Common myeloid progenitor, CD34-positive (primary cell): ENCODE results near the gene CSNK1D. TPM values are rescaled to one million over a fixed set of nuclear protein-coding genes. Genes with fewer than 3 reads are reported as not detected.

ENCODE experiments used
- CTCF ChIA-PET: fragments of 350-600 bp; sonication (Branson Sonifier 250); formaldehyde crosslinking; loops from one replicate; lab custom pipeline; 2021; ENCODE audit warnings: antibody characterized with exemption; lab: Charles Lee
- POLR2A ChIA-PET: fragments of 350-600 bp; sonication (Branson Sonifier 250); formaldehyde crosslinking; loops from one replicate; lab custom pipeline; 2021; ENCODE audit warnings: antibody characterized with exemption; lab: Charles Lee
- DNase-seq, 3 donors: peaks; one replicate each; pipeline versions ENCODE4 v3.0.0 to v3.0.0-alpha.2; 2013
- H3K27ac ChIP-seq, 2 experiments: 1 replicate in 1 of 2; 2 replicates in 1 of 2; pipeline ENCODE4 v1.7.0; 2013; ENCODE audit warnings: inconsistent platforms in 2 of 2, low read length in 2 of 2, mild to moderate bottlenecking in 2 of 2, low read depth in 1 of 2, moderate library complexity in 1 of 2; ENCODE audit not compliant: severe bottlenecking in 2 of 2, insufficient read depth in 1 of 2, poor library complexity in 1 of 2
- H3K27me3 ChIP-seq, 5 experiments: replicated peaks in 2 of 5; 1 replicate in 3 of 5; 2 replicates in 2 of 5; pipeline versions ENCODE4 v1.6.1 to v1.7.0; 2013; ENCODE audit warnings: low read length in 4 of 5, mild to moderate bottlenecking in 2 of 5, moderate library complexity in 2 of 5, inconsistent platforms in 1 of 5; ENCODE audit not compliant: insufficient read depth in 5 of 5, control insufficient read depth in 4 of 5
- H3K36me3 ChIP-seq, 4 experiments: 1 replicate in 2 of 4; 2 replicates in 2 of 4; pipeline versions ENCODE4 v1.6.1 to v1.7.0; 2013; ENCODE audit warnings: low read length in 3 of 4, control low read depth in 1 of 4, mild to moderate bottlenecking in 1 of 4; ENCODE audit not compliant: control insufficient read depth in 4 of 4, insufficient read depth in 4 of 4
- H3K4me1 ChIP-seq, 4 experiments: 1 replicate in 3 of 4; 2 replicates in 1 of 4; pipeline versions ENCODE4 v1.6.1 to v1.7.1; 2013; ENCODE audit warnings: low read length in 3 of 4, mild to moderate bottlenecking in 3 of 4, control low read depth in 1 of 4, inconsistent platforms in 1 of 4, moderate library complexity in 1 of 4; ENCODE audit not compliant: control insufficient read depth in 4 of 4, insufficient read depth in 4 of 4; ENCODE audit errors: control extremely low read depth in 1 of 4
- H3K4me3 ChIP-seq, 7 experiments: 1 replicate in 4 of 7; 2 replicates in 3 of 7; pipeline versions ENCODE4 v1.5.1 to v1.7.0; 2013; ENCODE audit warnings: mild to moderate bottlenecking in 7 of 7, low read length in 6 of 7, moderate library complexity in 6 of 7, inconsistent platforms in 2 of 7, low read depth in 2 of 7, control low read depth in 1 of 7; ENCODE audit not compliant: insufficient read depth in 4 of 7, control insufficient read depth in 1 of 7; ENCODE audit errors: extremely low read depth in 1 of 7
- H3K9me3 ChIP-seq, 5 experiments: 1 replicate in 4 of 5; 2 replicates in 1 of 5; pipeline versions ENCODE4 v1.6.1 to v1.7.1; 2013; ENCODE audit warnings: low read length in 4 of 5, mild to moderate bottlenecking in 2 of 5, inconsistent platforms in 1 of 5, low read depth in 1 of 5, moderate library complexity in 1 of 5; ENCODE audit not compliant: control insufficient read depth in 4 of 5, insufficient read depth in 2 of 5; ENCODE audit errors: control extremely low read depth in 1 of 5
- WGBS: methylation state at CpG from one replicate; pipeline ENCODE4 v1.1.5; 2013; ENCODE audit not compliant: insufficient coverage; 5-methylcytosine and 5-hydroxymethylcytosine counted together
- polyA plus RNA-seq: library from polyadenylated mRNA; unstranded; fragments of 120-200 nt; gene quantifications from one replicate; pipeline ENCODE4 v1.2.1, GENCODE V29; 2013

Gene CSNK1D
- 54.9 TPM for polyA plus RNA-seq

- peaks cover 6 to 23% (median 15%) of the 10 kb centered on the region in 4 experiments for H3K4me1 ChIP-seq
- H3K9me3 ChIP-seq = no peaks in the 10 kb centered on the region
- H3K36me3 ChIP-seq = peaks cover 4 to 31% (median 23%) of the 10 kb centered on the region in 4 experiments
- ChIA-PET POLR2A (interaction anchor here (0.6 to 3.4 kb wide), 6 partner anchors 10 to 641 kb away, joined by 3 to 29 read pairs (median 4); no protein-coding TSS in a partner anchor), CTCF (interaction anchor here (1.0 to 1.9 kb wide), 2 partner anchors 9 to 27 kb away, joined by 4 to 5 read pairs; no protein-coding TSS in a partner anchor)
- peak within 1 kb of the TSS; percentile 89 to 96 for H3K27ac ChIP-seq
- WGBS = 2% methylated on average over 76 of the region's 80 CpGs
- peak within 1 kb of the TSS; percentile 45 to 87 (median 74) for H3K4me3 ChIP-seq
- peak; percentile 85 to 90 (median 89) for DNase-seq
- H3K27me3 ChIP-seq = no peaks in the 10 kb centered on the region
These were observed at the start of gene CSNK1D for GRCh38 chr17:82273327-82274133. CSNK1D (minus strand) TSS chr17:82273700; CDS start chr17:82273381, 319 bp downstream.

- H3K27me3 ChIP-seq = no peaks in the 10 kb centered on the region
- no peak overlapping the region for H3K4me3 ChIP-seq
- peaks cover 0 to 11% (median 7%) of the 10 kb centered on the region in 4 experiments for H3K4me1 ChIP-seq
- peaks cover 0 to 3% (median 0%) of the 10 kb centered on the region in 5 experiments for H3K9me3 ChIP-seq
- POLR2A ChIA-PET = no interaction called here
- 94% methylated on average over 24 of the region's 28 CpGs for WGBS
- CTCF ChIA-PET = interaction anchor here (0.8 to 8.2 kb wide), 6 partner anchors 8 to 81 kb away, joined by 3 to 136 read pairs (median 6); no protein-coding TSS in a partner anchor
- H3K27ac ChIP-seq = no peak overlapping the region
- no peaks in the 10 kb centered on the region for H3K36me3 ChIP-seq
- DNase-seq = no peak
These were observed 49.3 kb upstream of the CSNK1D start for GRCh38 chr17:82322526-82323453.

GRCh38 chr17:82321947-82322466 is 48.5 kb upstream of the CSNK1D start:
- Histone ChIP-seq H3K4me3 (no peak overlapping the region), H3K36me3 (no peaks in the 10 kb centered on the region), H3K27me3 (no peaks in the 10 kb centered on the region), H3K4me1 (peaks cover 0 to 19% (median 10%) of the 10 kb centered on the region in 4 experiments), H3K27ac (no peak overlapping the region), H3K9me3 (peaks cover 0 to 3% (median 0%) of the 10 kb centered on the region in 5 experiments)
- DNase-seq = no peak
- 78% methylated on average over 11 of the region's 21 CpGs for WGBS
- ChIA-PET CTCF (interaction anchor here (0.8 to 8.2 kb wide), 7 partner anchors 9 to 86 kb away, joined by 3 to 136 read pairs (median 8); no protein-coding TSS in a partner anchor), POLR2A (interaction anchor here (1.4 kb wide), 1 partner anchor 21 kb away, joined by 5 read pairs; no protein-coding TSS in a partner anchor)

- POLR2A ChIA-PET = interaction anchor here (1.4 kb wide), 1 partner anchor 20 kb away, joined by 5 read pairs; no protein-coding TSS in a partner anchor
These were observed 47.7 kb upstream of the CSNK1D start for GRCh38 chr17:82320956-82321927.

GRCh38 chr17:82320140-82320840 is 46.8 kb upstream of the CSNK1D start:
- Histone ChIP-seq H3K4me3 (no peak overlapping the region), H3K9me3 (peaks cover 0 to 3% (median 0%) of the 10 kb centered on the region in 5 experiments), H3K27me3 (no peaks in the 10 kb centered on the region), H3K4me1 (peaks cover 0 to 36% (median 25%) of the 10 kb centered on the region in 4 experiments), H3K36me3 (no peaks in the 10 kb centered on the region), H3K27ac (no peak overlapping the region)
- no peak for DNase-seq
- POLR2A ChIA-PET = no interaction called here
- WGBS = 95% methylated on average over 22 of the region's 26 CpGs
- CTCF ChIA-PET = interaction anchor here (0.7 to 8.2 kb wide), 7 partner anchors 10 to 84 kb away, joined by 3 to 136 read pairs (median 3); no protein-coding TSS in a partner anchor

More at GRCh38 chr17:82320956-82321927, 47.7 kb upstream of the CSNK1D start:
- peak in 2 of 3 donors; percentile 69 to 70 for DNase-seq
- Histone ChIP-seq H3K9me3 (peaks cover 0 to 3% (median 0%) of the 10 kb centered on the region in 5 experiments), H3K27me3 (no peaks in the 10 kb centered on the region), H3K4me3 (peak overlapping the region in 1 of 7 experiments; percentile 52), H3K36me3 (no peaks in the 10 kb centered on the region), H3K4me1 (peaks cover 0 to 27% (median 16%) of the 10 kb centered on the region in 4 experiments), H3K27ac (no peak overlapping the region)
- WGBS = 51% methylated on average over 51 of the region's 65 CpGs
- CTCF ChIA-PET = interaction anchor here (0.7 to 8.2 kb wide), 9 partner anchors 9 to 85 kb away, joined by 3 to 136 read pairs (median 4); no protein-coding TSS in a partner anchor
